B cell (primary cell): Measurements from ENCODE around the gene CRISPLD2. TPM values are rescaled to one million over a fixed set of nuclear protein-coding genes. Genes with fewer than 3 reads are reported as not detected.

Experiments used
- ATAC-seq: fragments of 200-7000 bp; cut with Tn5 transposase; one replicate; pipeline ENCODE4 v1.10.0; 2021; ENCODE audit warnings: low read depth, mild to moderate bottlenecking, moderate number of reproducible peaks, moderate library complexity
- CTCF ChIA-PET: fragments of 350-600 bp; sonication (Branson Sonifier 250); formaldehyde crosslinking; loops from one replicate; lab custom pipeline; 2021; ENCODE audit warnings: antibody characterized with exemption, inconsistent platforms; lab: Charles Lee
- POLR2A ChIA-PET: fragments of 350-600 bp; sonication (Branson Sonifier 250); formaldehyde crosslinking; loops from one replicate; lab custom pipeline; 2021; ENCODE audit warnings: antibody characterized with exemption; lab: Charles Lee
- DNase-seq: peaks from one replicate; pipeline ENCODE4 v3.0.0; 2013
- H2AFZ ChIP-seq: 2 replicates; pipeline ENCODE4 v1.6.1; 2012; ENCODE audit warnings: mild to moderate bottlenecking, low read depth, low read length; ENCODE audit not compliant: insufficient read depth, poor library complexity, severe bottlenecking
- H3K27ac ChIP-seq, 2 donors: 1 replicate in 1 of 2; 2 replicates in 1 of 2; pipeline ENCODE4 v1.5.1; 2012 to 2013; ENCODE audit warnings: low read length in 2 of 2, mild to moderate bottlenecking in 2 of 2, moderate library complexity in 1 of 2
- H3K27me3 ChIP-seq, 4 experiments: fragments of 200-600 bp in 1 of 4; sonication (generic) in 1 of 4; replicated peaks in 1 of 4; 1 replicate in 2 of 4; 2 replicates in 2 of 4; pipeline versions ENCODE4 v1.6.1 to v1.7.0; 2013 to 2016; ENCODE audit warnings: low read length in 3 of 4, mild to moderate bottlenecking in 2 of 4, mixed read lengths in 1 of 4, moderate library complexity in 1 of 4; ENCODE audit not compliant: insufficient read depth in 4 of 4, control insufficient read depth in 3 of 4; ENCODE audit errors: control extremely low read depth in 1 of 4
- H3K36me3 ChIP-seq, 2 experiments: replicated peaks in 1 of 2; 1 replicate in 1 of 2; 2 replicates in 1 of 2; pipeline versions ENCODE4 v1.6.1 to v1.7.1; 2013; ENCODE audit warnings: low read length in 1 of 2; ENCODE audit not compliant: insufficient read depth in 2 of 2, control insufficient read depth in 1 of 2; ENCODE audit errors: control extremely low read depth in 1 of 2, extremely low read depth in 1 of 2
- H3K4me1 ChIP-seq, 2 donors: fragments of 200-600 bp in 1 of 2; sonication (generic) in 1 of 2; 1 replicate in 1 of 2; 2 replicates in 1 of 2; pipeline versions ENCODE4 v1.5.1 to v1.6.1; 2013 to 2017; ENCODE audit warnings: low read length in 2 of 2; ENCODE audit not compliant: control insufficient read depth in 2 of 2, insufficient read depth in 2 of 2
- H3K4me2 ChIP-seq: replicated peaks from 2 replicates; pipeline ENCODE3; 2012; ENCODE audit warnings: mild to moderate bottlenecking, low read depth, low read length; ENCODE audit not compliant: poor library complexity, severe bottlenecking
- H3K4me3 ChIP-seq, 5 experiments: fragments of 200-600 bp in 1 of 5; sonication (generic) in 1 of 5; 1 replicate in 3 of 5; 2 replicates in 2 of 5; pipeline versions ENCODE4 v1.5.1 to v1.7.0; 2011 to 2016; ENCODE audit warnings: low read length in 4 of 5, mild to moderate bottlenecking in 4 of 5, low read depth in 2 of 5, control low read depth in 1 of 5, moderate library complexity in 1 of 5; ENCODE audit not compliant: insufficient read depth in 1 of 5; ENCODE audit errors: control extremely low read depth in 1 of 5, extremely low read depth in 1 of 5
- H3K79me2 ChIP-seq: fragments of 200-600 bp; sonication (generic); one replicate; pipeline ENCODE4 v1.6.0; 2016; ENCODE audit warnings: low read length; ENCODE audit not compliant: control insufficient read depth, insufficient read depth
- H3K9ac ChIP-seq: fragments of 200-600 bp; sonication (generic); 2 replicates; pipeline ENCODE4 v1.6.1; 2017; ENCODE audit warnings: mild to moderate bottlenecking, low read length, moderate library complexity
- H3K9me3 ChIP-seq, 3 donors: one replicate each; pipeline versions ENCODE4 v1.6.1 to v1.7.1; 2013; ENCODE audit warnings: low read length in 2 of 3; ENCODE audit not compliant: control insufficient read depth in 2 of 3, insufficient read depth in 1 of 3; ENCODE audit errors: control extremely low read depth in 1 of 3
- H4K20me1 ChIP-seq: 2 replicates; pipeline ENCODE4 v1.6.0; 2012; ENCODE audit warnings: mild to moderate bottlenecking, low read length; ENCODE audit not compliant: insufficient read depth, control insufficient read depth, poor library complexity, severe bottlenecking
- H3K27ac Mint-ChIP-seq: one replicate; pipeline ENCODE4 v1.8.0; 2021; ENCODE audit warnings: mixed read lengths
- H3K27me3 Mint-ChIP-seq: one replicate; pipeline ENCODE4 v1.8.0; 2021; ENCODE audit warnings: mixed read lengths
- H3K4me1 Mint-ChIP-seq: one replicate; pipeline ENCODE4 v1.8.0; 2021; ENCODE audit warnings: mixed read lengths
- H3K4me3 Mint-ChIP-seq: one replicate; pipeline ENCODE4 v1.8.0; 2021; ENCODE audit warnings: mixed read lengths
- H3K9me3 Mint-ChIP-seq: one replicate; pipeline ENCODE4 v1.8.0; 2022; ENCODE audit warnings: mixed read lengths; ENCODE audit not compliant: insufficient read depth
- CTCF ChIP-seq: fragments of 200-600 bp; IDR thresholded peaks from one replicate; pipeline ENCODE4 v1.8.0; 2022; ENCODE audit warnings: antibody characterized with exemption, mild to moderate bottlenecking
- EZH2 ChIP-seq: IDR thresholded peaks from 2 replicates; pipeline ENCODE4 v1.6.1; 2012; ENCODE audit warnings: borderline replicate concordance, low read depth, mild to moderate bottlenecking, moderate library complexity, low read length; ENCODE audit not compliant: insufficient read depth, poor library complexity, severe bottlenecking
- WGBS: methylation state at CpG from one replicate; pipeline ENCODE4 v1.1.5; 2013; ENCODE audit warnings: missing lambda C conversion rate; ENCODE audit not compliant: insufficient coverage; 5-methylcytosine and 5-hydroxymethylcytosine counted together
- intact Hi-C: fragments of 100-400 bp; cut with micrococcal nuclease; formaldehyde crosslinking; loops from one replicate; pipeline ENCODE4 v1.10.0; 2022
- polyA plus RNA-seq: library from polyadenylated mRNA; depleted of rRNA; stranded (reverse); fragments of >200 nt; gene quantifications from 2 replicates; pipeline ENCODE4 v1.2.3, GENCODE V29; 2012
- total RNA-seq, 2 donors: library from RNA; stranded (reverse); fragments of 120-200 nt in 1 of 2; gene quantifications; 1 replicate in 1 of 2; 2 replicates in 1 of 2; pipeline versions ENCODE4 v1.2.3 to v1.2.4, GENCODE V29; 2013 to 2022

The CRISPLD2 gene
- total and polyA plus RNA-seq, 2 donors (not counting 1 experiment from before 2014, with no cell fraction given) = 0.25 to 0.37 TPM

GRCh38 chr16:84800158-84800978 lies 19.4 kb upstream of the CRISPLD2 start:
- no peaks in the 10 kb centered on the region for H3K27me3 ChIP-seq
- H3K9me3 Mint-ChIP-seq = no peaks in the 10 kb centered on the region
- H3K36me3 ChIP-seq = no peaks in the 10 kb centered on the region
- no peak overlapping the region for H2AFZ ChIP-seq
- no peak overlapping the region for H3K9ac ChIP-seq
- intact Hi-C loops = no loop called here
- H3K4me3 ChIP-seq = no peak overlapping the region
- no peaks in the 10 kb centered on the region for H3K27me3 Mint-ChIP-seq
- WGBS = 58% methylated on average over 6 of the region's 8 CpGs
- no peak overlapping the region for H3K27ac ChIP-seq
- H3K4me2 ChIP-seq = no peak overlapping the region
- TF ChIP-seq CTCF (no peak), EZH2 (no peak)
- H3K4me1 ChIP-seq = no peaks in the 10 kb centered on the region
- ChIA-PET CTCF (no interaction called here), POLR2A (no interaction called here)
- H3K4me3 Mint-ChIP-seq = no peak overlapping the region
- no peaks in the 10 kb centered on the region for H3K79me2 ChIP-seq
- H3K4me1 Mint-ChIP-seq = no peaks in the 10 kb centered on the region
- ATAC-seq = no peak
- H3K9me3 ChIP-seq = peaks cover 0 to 7% (median 0%) of the 10 kb centered on the region in 3 donors
- no peaks in the 10 kb centered on the region for H4K20me1 ChIP-seq
- DNase-seq = no peak
- H3K27ac Mint-ChIP-seq = no peak overlapping the region

GRCh38 chr16:84803146-84803545 lies 16.6 kb upstream of the CRISPLD2 start:
- no peaks in the 10 kb centered on the region for H3K79me2 ChIP-seq
- no peaks in the 10 kb centered on the region for H3K36me3 ChIP-seq

More at GRCh38 chr16:84803146-84803545, 16.6 kb upstream of the CRISPLD2 start:
- H2AFZ ChIP-seq = no peak overlapping the region
- no peaks in the 10 kb centered on the region for H3K27me3 ChIP-seq
- H3K27me3 Mint-ChIP-seq = peaks cover 4% of the 10 kb centered on the region
- H3K4me1 Mint-ChIP-seq = peaks cover 7% of the 10 kb centered on the region
- TF ChIP-seq CTCF = no peak
- TF ChIP-seq EZH2 = no peak
- no peak overlapping the region for H3K4me3 ChIP-seq
- no peak overlapping the region for H3K9ac ChIP-seq
- DNase-seq (no peak), ATAC-seq (no peak)
- H3K4me3 Mint-ChIP-seq = no peak overlapping the region
- no peak overlapping the region for H3K27ac ChIP-seq
- WGBS = 90% methylated on average over 6 of the region's 9 CpGs
- CTCF ChIA-PET = no interaction called here
- peaks cover 0 to 9% of the 10 kb centered on the region in 2 donors for H3K4me1 ChIP-seq
- POLR2A ChIA-PET = no interaction called here
- H3K9me3 ChIP-seq = peaks cover 0 to 7% (median 0%) of the 10 kb centered on the region in 3 donors
- no peak overlapping the region for H3K27ac Mint-ChIP-seq
- intact Hi-C loops = no loop called here
- no peak overlapping the region for H3K4me2 ChIP-seq
- no peaks in the 10 kb centered on the region for H4K20me1 ChIP-seq
- H3K9me3 Mint-ChIP-seq = no peaks in the 10 kb centered on the region
